ENCODE measurements around the gene GFRA3. TPM values are rescaled to one million over a fixed set of nuclear protein-coding genes. Genes with fewer than 3 reads are reported as not detected.

Gene GFRA3
- total RNA-seq, 1 experiment from 2014 or later, result 1.6 TPM

GRCh38 chr5:138226910-138227309, 47.5 kb downstream of the GFRA3 start:
- no peak overlapping the region for H3K23ac ChIP-seq (ENCODE audit: insufficient read length, low read depth, low read length)
- H2BK20ac ChIP-seq (ENCODE audit: low read depth, low read length, poor library complexity, severe bottlenecking), result no peak overlapping the region
- no peak overlapping the region for H2AK5ac ChIP-seq (ENCODE audit: insufficient read length, low read length)
- DNase-seq, result no peak
- peaks cover 3 to 4% of the 10 kb centered on the region in 2 experiments for H3K4me1 Mint-ChIP-seq
- H3K79me1 ChIP-seq (ENCODE audit: insufficient read depth, low read depth, low read length, poor library complexity, severe bottlenecking), result no peaks in the 10 kb centered on the region
- H3K4me3 Mint-ChIP-seq, result no peak overlapping the region
- H3K18ac ChIP-seq (ENCODE audit: insufficient read length, low read depth, low read length), result no peak overlapping the region
- no peaks in the 10 kb centered on the region for H3K27me3 ChIP-seq (ENCODE audit: insufficient read depth, low read length)
- H2BK12ac ChIP-seq (ENCODE audit: insufficient read length, low read depth, low read length), result no peak overlapping the region
- H2BK5ac ChIP-seq (ENCODE audit: insufficient read length, low read length), result no peak overlapping the region
- no peak overlapping the region for H2BK120ac ChIP-seq (ENCODE audit: low read depth, low read length, poor library complexity, severe bottlenecking)
- no peak overlapping the region for H2BK15ac ChIP-seq (ENCODE audit: low read depth, low read length)
- no peaks in the 10 kb centered on the region for H3K9me3 ChIP-seq (ENCODE audit: control insufficient read depth, low read depth, low read length)
- H3K4me1 ChIP-seq (ENCODE audit: insufficient read depth, low read length), result no peaks in the 10 kb centered on the region
- no peaks in the 10 kb centered on the region for H3K23me2 ChIP-seq (ENCODE audit: insufficient read length, low read depth, low read length, poor library complexity, severe bottlenecking)
- H3K27me3 Mint-ChIP-seq (ENCODE audit: low read depth), result peaks cover 6% of the 10 kb centered on the region
- no peak overlapping the region for H4K8ac ChIP-seq (replicated peaks; ENCODE audit: insufficient read length, low read depth, low read length)
- H2AFZ ChIP-seq (ENCODE audit: low read length), result no peak overlapping the region
- no peak overlapping the region for H3K4ac ChIP-seq (ENCODE audit: low read depth, low read length)
- H3T11ph ChIP-seq (ENCODE audit: low read length), result no peak overlapping the region
- H3K79me2 ChIP-seq (ENCODE audit: insufficient read depth, low read length), result no peaks in the 10 kb centered on the region
- no peaks in the 10 kb centered on the region for H4K20me1 ChIP-seq (ENCODE audit: control insufficient read depth, insufficient read depth, insufficient read length)
- H4K91ac ChIP-seq (ENCODE audit: insufficient read length, low read depth, low read length), result no peak overlapping the region
- no peak overlapping the region for H3K4me2 ChIP-seq (ENCODE audit: insufficient read depth, insufficient read length, low read length)
- no peak for TF ChIP-seq CTCF (conservative IDR thresholded peaks at IDR 0.05)
- H3K36me3 Mint-ChIP-seq (ENCODE audit: insufficient read depth in 1 of 3, low read depth in 3 of 3), result peaks cover 0 to 2% (median 0%) of the 10 kb centered on the region in 3 experiments; a peak in 2 of 7 replicates
- no peak overlapping the region for H3K27ac ChIP-seq (ENCODE audit: insufficient read length, low read depth, low read length)
- H3K9me3 Mint-ChIP-seq, result peaks cover 7 to 12% of the 10 kb centered on the region in 2 experiments
- no peak overlapping the region for H3K56ac ChIP-seq (ENCODE audit: insufficient read length, low read depth, low read length)
- H4K5ac ChIP-seq (ENCODE audit: insufficient read length, low read depth, low read length), result no peak overlapping the region
- H3K27ac Mint-ChIP-seq, result no peak overlapping the region
- H3K14ac ChIP-seq (ENCODE audit: insufficient read depth, low read length), result no peak overlapping the region
- H3K9ac ChIP-seq (ENCODE audit: extremely low read depth, insufficient read length, low read length), result no peak overlapping the region
